Mononuclear cell (primary cell): ENCODE results near the gene ANKH. TPM values are rescaled to one million over a fixed set of nuclear protein-coding genes. Genes with fewer than 3 reads are reported as not detected.

Experiments used
- H3K27me3 ChIP-seq: 2 replicates; pipeline ENCODE4 v1.6.0; 2011; ENCODE audit warnings: low read length, control low read depth; ENCODE audit not compliant: insufficient read depth
- H3K4me1 ChIP-seq: 2 replicates; pipeline ENCODE4 v1.5.1; 2011; ENCODE audit warnings: mild to moderate bottlenecking, low read length, control low read depth; ENCODE audit not compliant: insufficient read depth
- H3K4me3 ChIP-seq: 2 replicates; pipeline ENCODE4 v1.5.1; 2011; ENCODE audit warnings: mild to moderate bottlenecking, low read length, moderate library complexity
- H3K9me3 ChIP-seq: 2 replicates; pipeline ENCODE4 v1.5.1; 2011; ENCODE audit warnings: low read depth, mild to moderate bottlenecking, control low read depth, low read length
- total RNA-seq: library from RNA; depleted of rRNA; stranded (reverse); fragments of >200 nt; gene quantifications from one replicate; pipeline ENCODE4 v1.2.3, GENCODE V29; 2012

The ANKH gene
- total RNA-seq, 1 donor = 35.7 TPM

DNA sequence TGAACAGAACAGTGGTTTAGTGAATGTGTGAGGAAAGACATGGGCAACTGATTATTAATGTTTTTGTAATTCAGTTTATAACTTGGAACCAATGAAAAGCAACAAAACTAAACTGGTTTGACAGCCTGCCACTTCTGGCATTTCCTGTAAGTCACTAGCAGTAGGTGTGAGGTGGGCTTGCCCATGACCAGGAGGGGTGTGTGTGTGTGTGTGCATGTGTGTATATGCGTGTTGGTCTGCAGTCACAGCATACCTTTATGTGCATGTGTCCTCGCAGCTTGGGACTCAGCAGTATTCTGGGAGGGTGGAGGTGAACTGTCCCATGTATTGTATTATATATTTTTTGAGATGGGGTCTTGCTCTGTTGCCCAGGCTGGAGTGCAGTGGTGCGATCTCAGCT lies 174.7 kb downstream of the ANKH start:
- H3K4me3 ChIP-seq = no peak overlapping the region
- no peaks in the 10 kb centered on the region for H3K27me3 ChIP-seq
- peaks cover 11% of the 10 kb centered on the region for H3K4me1 ChIP-seq
- no peaks in the 10 kb centered on the region for H3K9me3 ChIP-seq

DNA sequence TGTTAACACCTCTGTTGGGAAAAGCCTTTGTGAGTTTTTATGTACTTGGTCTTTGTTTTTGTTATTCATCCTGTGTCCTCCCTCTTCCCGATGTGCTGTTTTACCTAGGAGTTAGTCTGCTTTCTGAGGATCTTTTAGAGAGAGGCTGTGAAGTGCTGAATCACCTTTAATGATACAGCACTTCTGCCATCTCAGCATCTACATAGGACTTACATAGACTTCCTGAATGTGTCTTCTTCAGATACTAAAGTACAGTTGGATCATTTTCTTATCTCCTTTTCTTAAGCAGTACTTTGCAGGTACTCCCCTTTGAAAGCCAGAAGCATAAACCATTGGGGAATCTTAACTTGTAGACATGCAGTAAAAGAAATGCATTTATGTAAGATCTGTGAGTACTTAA lies 175.5 kb downstream of the ANKH start:
- no peaks in the 10 kb centered on the region for H3K27me3 ChIP-seq
- H3K4me1 ChIP-seq = peaks cover 5% of the 10 kb centered on the region
- H3K9me3 ChIP-seq = no peaks in the 10 kb centered on the region
- H3K4me3 ChIP-seq = no peak overlapping the region

DNA sequence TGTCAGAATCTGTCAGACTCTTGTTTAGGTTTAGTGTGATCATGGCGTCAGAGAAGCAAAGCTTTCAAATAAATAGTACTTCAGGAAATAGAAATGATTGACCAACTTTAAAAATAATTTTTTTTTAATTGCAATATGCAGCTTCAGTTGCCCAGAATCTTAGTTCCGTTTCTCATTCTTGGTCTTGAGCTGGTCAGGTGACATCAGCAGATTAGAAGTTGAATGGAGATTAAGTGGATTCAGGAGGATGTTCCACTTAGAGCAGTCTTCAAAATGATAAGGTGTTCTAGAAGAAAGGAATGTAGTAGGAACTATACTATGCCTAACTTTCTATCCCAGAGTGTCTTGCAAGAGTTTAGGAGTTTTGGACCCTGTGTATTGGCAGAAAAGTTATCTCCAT lies 176.4 kb downstream of the ANKH start:
- Histone ChIP-seq H3K9me3 (peaks cover 2% of the 10 kb centered on the region), H3K27me3 (no peaks in the 10 kb centered on the region), H3K4me3 (no peak overlapping the region), H3K4me1 (no peaks in the 10 kb centered on the region)

DNA sequence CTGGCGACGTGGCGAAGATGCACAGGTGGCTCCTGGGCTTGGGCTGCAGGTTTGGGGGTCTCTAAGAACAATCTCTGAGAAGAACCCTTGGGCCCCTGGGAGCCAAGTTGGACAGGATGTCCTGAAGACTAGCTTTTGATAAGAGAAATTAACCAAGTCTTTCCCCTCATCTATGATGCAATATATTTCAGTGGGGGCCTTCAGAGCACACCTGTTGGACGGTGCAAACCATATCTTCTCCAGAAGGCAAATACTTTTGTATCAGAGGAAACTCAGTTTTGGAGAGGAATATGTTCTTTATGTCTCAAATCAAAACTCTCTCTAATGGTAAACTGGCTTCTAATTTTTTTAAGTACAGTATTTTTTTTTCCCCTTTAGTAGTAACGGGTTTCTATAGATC lies 178.5 kb downstream of the ANKH start:
- Histone ChIP-seq H3K4me1 (no peaks in the 10 kb centered on the region), H3K27me3 (no peaks in the 10 kb centered on the region), H3K9me3 (peaks cover 4% of the 10 kb centered on the region), H3K4me3 (no peak overlapping the region)

DNA sequence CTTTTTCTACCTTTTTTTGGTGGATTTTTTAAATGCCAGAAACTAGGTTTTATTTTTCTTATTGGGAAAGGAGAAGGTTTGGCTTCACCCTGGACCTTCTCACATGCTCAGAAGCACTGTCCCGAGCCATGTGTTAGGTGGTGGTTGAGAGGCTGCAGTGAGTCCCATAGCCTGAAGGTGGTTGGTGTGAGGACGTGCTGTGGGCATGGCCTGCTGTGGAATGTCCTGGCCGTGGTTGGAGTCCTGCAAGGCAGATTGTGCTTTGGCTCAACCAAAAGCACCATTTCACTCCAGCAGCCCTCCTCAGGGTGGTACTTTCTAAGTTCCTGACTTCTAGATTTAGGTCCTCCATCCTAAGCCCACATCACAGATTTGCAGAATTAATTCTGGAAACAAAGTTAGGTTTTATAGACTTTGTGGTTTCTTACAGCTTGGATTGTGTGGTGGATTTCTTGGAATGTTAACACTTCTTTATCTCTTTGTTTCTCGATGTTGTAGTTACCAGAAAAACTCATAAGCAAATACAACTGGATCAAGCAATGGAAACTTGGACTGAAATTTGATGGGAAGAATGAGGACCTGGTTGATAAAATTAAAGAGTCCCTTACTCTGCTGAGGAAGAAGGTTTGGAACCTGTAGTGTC lies 184.4 kb downstream of the ANKH start:
- Histone ChIP-seq H3K4me3 (no peak overlapping the region), H3K4me1 (peaks cover 4% of the 10 kb centered on the region), H3K9me3 (peaks cover 4% of the 10 kb centered on the region), H3K27me3 (no peaks in the 10 kb centered on the region)

DNA sequence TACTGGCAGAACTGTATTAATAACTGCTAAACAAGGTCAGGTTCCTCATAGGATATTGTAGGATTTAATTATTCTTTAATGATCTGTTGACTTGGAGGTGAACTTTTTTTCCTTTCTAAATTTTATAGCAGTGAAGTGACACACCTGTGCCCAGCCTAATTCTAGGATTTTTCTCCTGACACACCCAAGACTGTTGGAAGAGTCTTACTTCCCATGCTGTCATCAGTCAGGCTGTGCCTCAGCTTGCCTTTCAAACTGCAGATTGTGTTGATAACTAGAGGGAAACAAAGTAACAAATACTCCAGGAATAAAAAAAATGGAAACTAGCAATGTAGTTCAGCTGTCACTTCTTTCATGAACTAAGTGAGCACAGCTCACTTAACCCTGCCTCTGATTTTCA lies 185.1 kb downstream of the ANKH start:
- peaks cover 4% of the 10 kb centered on the region for H3K4me1 ChIP-seq
- H3K9me3 ChIP-seq = peaks cover 4% of the 10 kb centered on the region
- no peak overlapping the region for H3K4me3 ChIP-seq
- no peaks in the 10 kb centered on the region for H3K27me3 ChIP-seq

DNA sequence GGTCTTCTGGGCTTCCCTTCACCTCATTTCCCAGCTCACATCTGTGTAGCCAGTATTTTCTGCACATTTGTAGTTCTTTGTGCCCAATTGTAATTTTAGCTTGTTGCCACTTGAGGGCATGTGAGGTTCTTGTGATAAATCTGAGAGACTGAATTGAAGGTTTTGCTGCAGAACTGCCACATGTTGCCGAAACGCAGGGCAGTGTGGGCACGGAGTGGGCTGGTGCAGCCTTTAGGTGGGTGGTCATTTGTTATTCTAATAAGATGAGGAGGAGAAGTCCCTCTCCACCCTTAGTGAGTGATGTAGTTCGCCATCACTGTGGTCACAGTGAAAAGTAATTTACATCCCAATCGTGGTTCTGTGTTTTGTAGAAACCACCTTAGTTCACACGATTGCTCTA lies 185.8 kb downstream of the ANKH start:
- peaks cover 4% of the 10 kb centered on the region for H3K9me3 ChIP-seq
- H3K4me1 ChIP-seq = peaks cover 4% of the 10 kb centered on the region
- no peaks in the 10 kb centered on the region for H3K27me3 ChIP-seq
- no peak overlapping the region for H3K4me3 ChIP-seq

DNA sequence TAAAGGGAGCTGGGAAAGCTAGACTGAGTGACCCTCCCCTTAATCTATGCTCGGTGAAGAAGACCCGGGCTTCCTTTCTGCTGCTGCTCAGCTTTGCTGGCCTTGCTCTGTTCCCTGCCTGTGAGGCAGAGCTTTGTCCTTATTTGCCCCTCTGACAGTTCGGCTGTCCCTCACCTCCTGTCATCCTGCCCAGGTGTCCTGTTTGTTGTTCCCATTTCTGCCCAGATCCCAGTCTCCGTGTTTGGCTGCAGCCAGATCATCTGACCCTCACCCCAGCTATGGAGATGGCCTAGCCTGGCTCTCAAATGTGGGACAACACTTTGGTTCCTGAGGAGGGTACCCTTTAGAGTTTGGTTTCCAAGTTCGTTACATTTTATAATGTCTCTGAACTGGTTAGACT lies 186.8 kb downstream of the ANKH start:
- no peaks in the 10 kb centered on the region for H3K9me3 ChIP-seq
- peaks cover 4% of the 10 kb centered on the region for H3K4me1 ChIP-seq
- H3K27me3 ChIP-seq = no peaks in the 10 kb centered on the region
- H3K4me3 ChIP-seq = no peak overlapping the region

DNA sequence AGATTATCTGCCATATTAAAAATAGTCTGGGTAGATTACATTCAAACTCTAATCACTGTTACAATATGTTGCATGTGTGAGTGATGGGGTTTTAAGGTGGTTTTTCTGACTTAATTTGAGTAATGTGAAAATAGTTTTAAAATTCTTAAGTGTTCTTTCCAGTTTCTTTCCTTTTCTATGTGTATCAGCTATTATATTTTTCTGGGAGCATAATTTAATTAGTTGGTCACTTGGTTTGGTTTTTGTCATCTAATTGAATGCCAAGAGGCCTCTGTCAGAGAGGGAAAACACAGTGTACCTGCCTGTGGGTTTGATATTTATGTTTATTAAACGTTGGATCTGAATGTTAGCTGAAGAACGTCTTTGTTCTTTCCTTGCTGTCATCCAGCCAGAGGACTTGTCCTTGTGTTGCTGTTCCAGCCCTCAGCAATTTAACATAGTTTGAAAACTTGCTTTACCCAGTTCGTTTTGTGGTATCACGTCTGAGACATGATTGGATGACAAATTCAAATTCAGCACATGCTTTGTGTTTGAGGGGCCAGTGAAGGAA lies 187.6 kb downstream of the ANKH start:
- no peaks in the 10 kb centered on the region for H3K9me3 ChIP-seq
- no peaks in the 10 kb centered on the region for H3K27me3 ChIP-seq
- no peak overlapping the region for H3K4me3 ChIP-seq
- H3K4me1 ChIP-seq = peaks cover 4% of the 10 kb centered on the region

DNA sequence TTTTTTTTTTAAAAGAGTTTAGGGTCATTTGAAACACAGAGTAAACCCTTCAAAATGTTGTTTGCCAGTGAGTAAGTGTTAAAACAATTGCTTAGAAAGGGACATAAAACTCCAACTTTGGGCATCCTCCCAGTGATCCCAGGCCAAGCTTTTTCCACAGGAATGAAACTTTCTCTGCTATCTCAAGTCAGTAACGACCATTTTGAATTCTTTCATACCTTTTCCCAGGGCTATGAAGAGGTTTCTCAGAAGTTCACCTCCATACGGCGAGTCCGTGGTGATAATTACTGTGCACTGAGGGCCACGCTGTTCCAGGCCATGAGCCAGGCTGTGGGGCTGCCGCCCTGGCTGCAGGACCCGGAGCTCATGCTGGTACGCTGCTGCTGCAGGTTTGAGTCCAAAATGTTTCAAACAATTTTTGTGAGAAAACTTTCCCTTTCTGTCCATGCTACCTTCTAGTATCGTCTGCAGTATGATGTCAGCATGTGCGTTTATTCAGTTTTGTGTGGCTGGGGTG lies 190.3 kb downstream of the ANKH start:
- Histone ChIP-seq H3K4me3 (no peak overlapping the region), H3K4me1 (peaks cover 14% of the 10 kb centered on the region), H3K9me3 (no peaks in the 10 kb centered on the region), H3K27me3 (no peaks in the 10 kb centered on the region)

DNA sequence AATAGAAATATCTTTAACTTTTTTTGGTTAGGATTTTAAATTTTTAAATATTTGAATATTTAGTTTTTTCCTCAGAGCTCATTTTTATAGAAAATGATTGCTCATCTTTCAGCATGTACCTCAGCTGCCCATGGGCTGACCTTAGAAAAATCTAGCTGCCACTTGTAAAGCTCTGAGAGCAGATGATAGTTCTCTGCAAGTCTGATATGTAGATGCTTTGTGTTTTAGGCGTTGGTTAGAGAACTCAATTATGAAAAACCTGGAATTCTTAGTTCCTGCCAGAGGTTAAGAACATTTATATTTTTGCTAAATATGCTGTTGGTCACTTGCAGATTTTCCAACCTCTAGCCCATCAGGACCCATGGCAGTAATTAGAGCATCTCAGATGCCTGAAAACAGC lies 192.0 kb downstream of the ANKH start:
- Histone ChIP-seq H3K9me3 (no peaks in the 10 kb centered on the region), H3K4me1 (peaks cover 27% of the 10 kb centered on the region), H3K27me3 (no peaks in the 10 kb centered on the region), H3K4me3 (no peak overlapping the region)

DNA sequence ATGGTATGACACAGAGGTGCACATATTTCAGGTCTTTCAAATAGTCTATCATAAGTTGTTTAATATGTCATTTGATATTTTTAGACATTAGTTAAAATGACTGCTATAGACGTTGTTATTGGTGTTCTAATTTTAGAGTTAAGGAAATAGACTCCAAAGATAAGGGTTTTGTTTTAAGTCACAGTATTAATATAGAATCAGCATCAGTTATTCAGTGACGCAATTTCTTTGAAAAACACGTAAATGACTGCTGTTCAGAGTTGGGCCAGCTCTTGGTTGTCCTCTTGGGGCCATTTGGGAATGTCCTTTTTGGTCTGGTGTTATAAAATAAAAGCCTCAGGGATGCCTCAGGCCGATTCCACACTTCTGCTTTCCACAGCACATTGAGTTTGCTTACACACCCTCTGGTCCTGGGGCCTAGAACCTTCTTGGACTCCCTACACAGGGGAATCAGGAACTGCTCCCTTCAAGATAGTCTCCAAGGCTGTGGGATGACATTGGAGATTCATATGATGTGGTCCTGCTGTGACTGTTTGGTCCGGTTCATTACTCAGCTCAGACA lies 192.7 kb downstream of the ANKH start:
- H3K4me1 ChIP-seq = peaks cover 32% of the 10 kb centered on the region
- H3K9me3 ChIP-seq = no peaks in the 10 kb centered on the region
- H3K4me3 ChIP-seq = no peak overlapping the region
- H3K27me3 ChIP-seq = no peaks in the 10 kb centered on the region

DNA sequence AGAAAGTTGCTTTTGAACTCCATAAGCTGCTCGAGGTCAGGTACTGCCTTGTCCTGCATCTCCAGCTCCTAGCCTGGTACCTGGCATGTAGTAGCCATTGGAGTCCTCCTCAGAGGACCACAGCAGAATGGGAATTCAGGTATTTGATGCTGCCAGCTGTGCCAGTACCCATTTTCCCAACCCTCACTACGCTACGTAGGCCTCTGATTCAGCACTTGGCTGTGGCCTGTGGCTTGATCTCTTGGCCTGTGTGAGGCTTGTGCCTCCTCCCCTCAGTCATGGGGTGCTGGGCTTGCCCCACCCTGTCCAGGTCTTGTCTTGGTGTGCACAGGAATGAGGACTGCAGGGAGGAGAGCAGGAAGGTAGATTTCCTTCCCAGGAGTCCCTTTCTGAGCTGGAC lies 195.3 kb downstream of the ANKH start:
- peaks cover 46% of the 10 kb centered on the region for H3K4me1 ChIP-seq
- no peaks in the 10 kb centered on the region for H3K9me3 ChIP-seq
- no peaks in the 10 kb centered on the region for H3K27me3 ChIP-seq
- no peak overlapping the region for H3K4me3 ChIP-seq

DNA sequence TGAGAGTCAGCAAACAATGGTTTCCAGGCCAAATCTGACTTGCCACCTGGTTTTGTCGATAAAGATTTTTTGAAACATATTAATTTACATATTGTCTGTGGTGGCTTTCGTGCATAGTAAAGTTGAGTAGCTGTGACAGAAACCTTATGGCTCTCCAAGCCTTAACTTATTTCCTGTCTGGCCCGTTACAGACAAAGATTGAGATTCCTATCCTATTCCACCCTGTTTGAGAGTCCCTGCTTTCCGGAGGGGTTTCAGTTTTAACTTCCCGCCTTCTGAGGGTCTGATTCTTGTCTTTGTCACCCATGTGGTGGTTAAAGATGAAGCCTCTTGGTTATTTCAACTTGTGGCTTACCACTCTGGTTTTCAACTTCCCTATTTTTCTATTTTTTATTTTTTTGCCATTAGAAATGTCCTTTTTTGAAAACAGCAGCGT lies 195.7 kb downstream of the ANKH start:
- H3K4me1 ChIP-seq = peaks cover 51% of the 10 kb centered on the region
- no peaks in the 10 kb centered on the region for H3K9me3 ChIP-seq
- no peaks in the 10 kb centered on the region for H3K27me3 ChIP-seq
- H3K4me3 ChIP-seq = no peak overlapping the region

DNA sequence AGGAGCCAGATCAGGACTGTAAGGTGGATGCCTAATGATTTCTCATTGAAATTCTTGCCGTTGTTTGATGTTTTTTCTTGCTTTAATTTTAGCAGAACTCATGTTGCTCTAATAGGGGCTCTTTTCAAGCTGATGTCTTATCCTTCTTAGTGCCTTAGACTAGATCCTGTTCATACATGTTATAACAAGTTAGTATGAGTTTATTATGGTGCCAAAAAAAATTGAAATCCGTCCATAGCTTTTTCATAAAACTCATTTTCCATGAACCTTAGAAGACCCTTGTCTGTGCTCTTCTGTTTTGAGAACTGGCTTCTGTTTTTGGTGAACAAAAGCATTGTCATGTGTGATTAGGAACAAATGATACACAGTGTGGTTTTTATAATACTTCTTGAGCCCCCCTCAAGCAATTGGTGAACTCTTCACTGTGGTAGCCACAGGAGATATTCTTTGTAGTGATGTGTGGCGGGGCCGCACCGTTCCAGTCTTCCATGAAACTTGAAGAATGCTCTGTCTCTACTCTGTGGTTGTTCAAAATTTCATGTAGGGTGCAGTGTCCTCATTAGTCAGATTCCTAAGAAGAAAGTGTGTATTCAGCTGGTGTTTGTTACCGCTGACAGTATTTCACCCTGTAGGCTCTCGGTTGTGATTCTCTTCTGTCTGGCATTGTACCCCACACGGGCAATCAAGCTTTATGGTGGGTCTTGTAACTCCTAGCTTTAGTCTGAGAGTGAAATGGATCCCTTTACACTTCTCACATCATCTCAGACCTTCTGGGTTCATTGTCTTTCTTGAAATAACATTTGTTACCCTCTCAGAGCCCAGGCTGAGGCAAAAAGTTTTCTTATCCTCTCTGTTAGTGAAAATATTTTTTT lies 196.4 kb downstream of the ANKH start:
- H3K27me3 ChIP-seq = no peaks in the 10 kb centered on the region
- H3K4me1 ChIP-seq = peaks cover 57% of the 10 kb centered on the region
- no peak overlapping the region for H3K4me3 ChIP-seq

More for the DNA sequence above, 196.4 kb downstream of the ANKH start:
- H3K9me3 ChIP-seq = no peaks in the 10 kb centered on the region
